Common myeloid progenitor, CD34-positive (primary cell): ENCODE measurements around the gene LIN7A.

Experiments used
- CTCF ChIA-PET: fragments of 350-600 bp; sonication (Branson Sonifier 250); formaldehyde crosslinking; loops from one replicate; lab custom pipeline; 2021; ENCODE audit warnings: antibody characterized with exemption; lab: Charles Lee
- POLR2A ChIA-PET: fragments of 350-600 bp; sonication (Branson Sonifier 250); formaldehyde crosslinking; loops from one replicate; lab custom pipeline; 2021; ENCODE audit warnings: antibody characterized with exemption; lab: Charles Lee
- DNase-seq, 3 donors: peaks; one replicate each; pipeline versions ENCODE4 v3.0.0 to v3.0.0-alpha.2; 2013
- H3K27ac ChIP-seq, 2 experiments: 1 replicate in 1 of 2; 2 replicates in 1 of 2; pipeline ENCODE4 v1.7.0; 2013; ENCODE audit warnings: inconsistent platforms in 2 of 2, low read length in 2 of 2, mild to moderate bottlenecking in 2 of 2, low read depth in 1 of 2, moderate library complexity in 1 of 2; ENCODE audit not compliant: severe bottlenecking in 2 of 2, insufficient read depth in 1 of 2, poor library complexity in 1 of 2
- H3K27me3 ChIP-seq, 5 experiments: replicated peaks in 2 of 5; 1 replicate in 3 of 5; 2 replicates in 2 of 5; pipeline versions ENCODE4 v1.6.1 to v1.7.0; 2013; ENCODE audit warnings: low read length in 4 of 5, mild to moderate bottlenecking in 2 of 5, moderate library complexity in 2 of 5, inconsistent platforms in 1 of 5; ENCODE audit not compliant: insufficient read depth in 5 of 5, control insufficient read depth in 4 of 5
- H3K36me3 ChIP-seq, 4 experiments: 1 replicate in 2 of 4; 2 replicates in 2 of 4; pipeline versions ENCODE4 v1.6.1 to v1.7.0; 2013; ENCODE audit warnings: low read length in 3 of 4, control low read depth in 1 of 4, mild to moderate bottlenecking in 1 of 4; ENCODE audit not compliant: control insufficient read depth in 4 of 4, insufficient read depth in 4 of 4
- H3K4me1 ChIP-seq, 4 experiments: 1 replicate in 3 of 4; 2 replicates in 1 of 4; pipeline versions ENCODE4 v1.6.1 to v1.7.1; 2013; ENCODE audit warnings: low read length in 3 of 4, mild to moderate bottlenecking in 3 of 4, control low read depth in 1 of 4, inconsistent platforms in 1 of 4, moderate library complexity in 1 of 4; ENCODE audit not compliant: control insufficient read depth in 4 of 4, insufficient read depth in 4 of 4; ENCODE audit errors: control extremely low read depth in 1 of 4
- H3K4me3 ChIP-seq, 7 experiments: 1 replicate in 4 of 7; 2 replicates in 3 of 7; pipeline versions ENCODE4 v1.5.1 to v1.7.0; 2013; ENCODE audit warnings: mild to moderate bottlenecking in 7 of 7, low read length in 6 of 7, moderate library complexity in 6 of 7, inconsistent platforms in 2 of 7, low read depth in 2 of 7, control low read depth in 1 of 7; ENCODE audit not compliant: insufficient read depth in 4 of 7, control insufficient read depth in 1 of 7; ENCODE audit errors: extremely low read depth in 1 of 7
- H3K9me3 ChIP-seq, 5 experiments: 1 replicate in 4 of 5; 2 replicates in 1 of 5; pipeline versions ENCODE4 v1.6.1 to v1.7.1; 2013; ENCODE audit warnings: low read length in 4 of 5, mild to moderate bottlenecking in 2 of 5, inconsistent platforms in 1 of 5, low read depth in 1 of 5, moderate library complexity in 1 of 5; ENCODE audit not compliant: control insufficient read depth in 4 of 5, insufficient read depth in 2 of 5; ENCODE audit errors: control extremely low read depth in 1 of 5
- WGBS: methylation state at CpG from one replicate; pipeline ENCODE4 v1.1.5; 2013; ENCODE audit not compliant: insufficient coverage; 5-methylcytosine and 5-hydroxymethylcytosine counted together

LIN7A gene

DNA sequence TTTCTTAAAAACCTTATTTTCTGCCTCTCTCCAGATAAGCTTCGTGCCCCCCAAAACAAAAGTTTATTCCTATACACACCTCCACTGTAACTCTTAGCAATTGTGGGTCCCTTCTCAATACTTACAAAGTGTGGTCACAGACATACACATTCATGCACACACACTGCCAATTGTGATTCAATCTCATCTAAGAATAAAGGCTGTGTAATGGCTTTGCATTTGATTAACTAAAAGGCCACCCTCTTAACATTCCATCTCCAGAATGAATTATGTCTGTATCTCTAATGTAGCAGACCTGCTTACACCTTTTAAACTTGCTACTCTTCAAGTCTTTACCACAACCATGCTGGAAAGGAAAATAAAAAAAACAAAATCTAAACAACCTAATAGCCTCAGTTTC is 171.5 kb downstream of the LIN7A start:
- POLR2A ChIA-PET: no interaction called here
- CTCF ChIA-PET: no interaction called here
- 100% methylated on average over 1 of the region's 1 CpG for WGBS

DNA sequence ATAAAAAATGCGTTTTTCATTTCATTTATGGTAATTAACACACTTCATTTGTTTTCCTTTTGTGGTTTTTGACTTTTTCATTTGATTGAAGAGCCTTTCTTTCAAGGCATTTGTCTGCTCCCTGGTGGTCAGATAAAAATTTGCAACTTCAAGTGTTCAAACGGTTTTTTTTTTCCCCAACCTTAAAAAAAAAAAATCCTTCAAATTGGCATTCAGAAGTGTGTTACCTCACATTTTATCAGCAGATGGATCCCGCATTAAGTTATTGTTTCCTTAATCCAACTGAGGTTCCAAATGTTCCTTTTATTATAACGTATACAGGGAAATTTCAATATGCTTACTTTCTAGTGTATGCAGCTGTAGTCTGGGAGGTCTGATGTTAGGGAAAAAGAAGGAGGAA is 173.9 kb downstream of the LIN7A start:
- ChIA-PET POLR2A (no interaction called here), CTCF (interaction anchor here (0.9 to 1.1 kb wide), 3 partner anchors 183 to 1209 kb away, joined by 3 to 4 read pairs (median 3); no protein-coding TSS in a partner anchor)
- Histone ChIP-seq H3K4me1 (no peaks in the 10 kb centered on the region), H3K4me3 (no peak overlapping the region), H3K27me3 (peaks cover 0 to 3% (median 0%) of the 10 kb centered on the region in 5 experiments), H3K9me3 (no peaks in the 10 kb centered on the region), H3K27ac (no peak overlapping the region), H3K36me3 (no peaks in the 10 kb centered on the region)
- peak; percentile 53 to 75 (median 72) for DNase-seq
- WGBS: 0% methylated on average over 1 of the region's 4 CpGs

More for the DNA sequence above, 171.5 kb downstream of the LIN7A start:
- no peak overlapping the region for H3K27ac ChIP-seq
- no peaks in the 10 kb centered on the region for H3K36me3 ChIP-seq
- DNase-seq: no peak
- peaks cover 0 to 3% (median 0%) of the 10 kb centered on the region in 5 experiments for H3K27me3 ChIP-seq
- no peak overlapping the region for H3K4me3 ChIP-seq
- H3K4me1 ChIP-seq: no peaks in the 10 kb centered on the region
- no peaks in the 10 kb centered on the region for H3K9me3 ChIP-seq

DNA sequence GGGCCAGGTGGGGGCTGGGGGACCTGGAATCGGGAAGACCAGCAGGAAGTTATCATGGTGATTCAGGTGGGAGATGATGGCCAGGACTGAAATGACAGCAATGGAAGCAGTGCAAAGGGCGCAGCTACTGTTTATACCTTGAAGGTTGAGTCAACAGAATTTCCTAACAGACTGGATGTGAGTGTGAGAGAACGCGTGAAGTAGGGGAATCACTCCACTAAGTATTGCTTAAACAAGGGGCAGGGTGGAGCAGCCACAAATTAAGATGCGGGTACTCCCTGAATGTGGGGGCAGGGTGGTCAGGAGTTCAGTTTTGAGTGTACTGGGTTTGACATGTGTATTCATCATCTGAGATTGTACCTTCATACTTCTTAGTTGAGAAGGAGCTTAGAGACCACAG is 175.9 kb downstream of the LIN7A start:
- 98% methylated on average over 5 of the region's 5 CpGs for WGBS
- no peak for DNase-seq
- POLR2A ChIA-PET: no interaction called here

DNA sequence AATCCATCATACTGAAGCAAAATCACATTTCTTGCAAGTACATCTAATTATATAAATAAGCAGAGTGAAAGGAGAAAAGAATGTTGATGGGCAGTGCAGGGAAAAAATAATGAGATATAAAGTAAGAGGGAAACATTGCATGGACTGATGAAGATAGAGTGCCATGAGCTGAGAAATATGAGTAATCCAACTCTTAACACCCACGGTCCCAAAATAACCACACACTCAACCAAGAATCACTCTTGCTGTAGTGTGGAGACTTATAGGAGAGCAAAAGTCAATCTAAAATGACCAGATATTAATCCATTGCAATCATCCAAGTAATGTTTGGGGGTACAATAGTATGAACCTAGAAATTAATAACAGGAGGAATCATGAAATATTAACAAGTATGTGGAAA is 180.9 kb downstream of the LIN7A start:
- CTCF ChIA-PET: no interaction called here
- no peak for DNase-seq

More for the DNA sequence above, 175.9 kb downstream of the LIN7A start:
- H3K27ac ChIP-seq: no peak overlapping the region
- CTCF ChIA-PET: interaction anchor here (0.9 kb wide), 1 partner anchor 179 kb away, joined by 3 read pairs; no protein-coding TSS in a partner anchor
- H3K9me3 ChIP-seq: no peaks in the 10 kb centered on the region
- H3K4me3 ChIP-seq: no peak overlapping the region
- H3K27me3 ChIP-seq: peaks cover 0 to 3% (median 0%) of the 10 kb centered on the region in 5 experiments
- H3K4me1 ChIP-seq: no peaks in the 10 kb centered on the region
- no peaks in the 10 kb centered on the region for H3K36me3 ChIP-seq

DNA sequence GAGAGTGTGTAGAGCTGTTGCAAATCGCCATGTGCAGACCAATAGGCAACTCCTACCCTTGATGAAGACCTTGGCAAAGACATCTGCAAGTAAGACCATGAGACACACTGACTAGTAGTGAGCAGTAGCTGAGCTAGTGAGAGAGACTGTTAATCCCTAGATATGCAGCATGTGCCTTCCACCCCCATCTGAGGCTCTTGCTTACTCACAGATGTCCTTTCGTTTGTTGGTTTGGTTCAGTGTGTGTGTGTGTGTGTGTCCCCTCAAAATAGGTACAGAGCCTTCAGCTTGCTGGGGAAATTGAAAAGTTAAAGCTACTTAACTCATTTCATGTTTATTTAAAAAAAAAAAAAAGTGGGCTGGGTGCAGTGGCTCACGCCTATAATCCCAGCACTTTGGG is 183.5 kb downstream of the LIN7A start:
- H3K36me3 ChIP-seq: no peaks in the 10 kb centered on the region
- no peaks in the 10 kb centered on the region for H3K9me3 ChIP-seq
- no CpG with 5 or more reads among the region's 3 CpGs for WGBS
- DNase-seq: no peak
- CTCF ChIA-PET: no interaction called here
- H3K4me3 ChIP-seq: no peak overlapping the region
- POLR2A ChIA-PET: no interaction called here
- H3K27ac ChIP-seq: no peak overlapping the region
- no peaks in the 10 kb centered on the region for H3K27me3 ChIP-seq
- no peaks in the 10 kb centered on the region for H3K4me1 ChIP-seq

More for the DNA sequence above, 180.9 kb downstream of the LIN7A start:
- H3K36me3 ChIP-seq: no peaks in the 10 kb centered on the region
- no peaks in the 10 kb centered on the region for H3K9me3 ChIP-seq
- no CpG with 5 or more reads among the region's 1 CpG for WGBS
- H3K4me3 ChIP-seq: no peak overlapping the region
- peaks cover 0 to 3% (median 0%) of the 10 kb centered on the region in 5 experiments for H3K27me3 ChIP-seq
- POLR2A ChIA-PET: no interaction called here
- H3K27ac ChIP-seq: no peak overlapping the region
- no peaks in the 10 kb centered on the region for H3K4me1 ChIP-seq

DNA sequence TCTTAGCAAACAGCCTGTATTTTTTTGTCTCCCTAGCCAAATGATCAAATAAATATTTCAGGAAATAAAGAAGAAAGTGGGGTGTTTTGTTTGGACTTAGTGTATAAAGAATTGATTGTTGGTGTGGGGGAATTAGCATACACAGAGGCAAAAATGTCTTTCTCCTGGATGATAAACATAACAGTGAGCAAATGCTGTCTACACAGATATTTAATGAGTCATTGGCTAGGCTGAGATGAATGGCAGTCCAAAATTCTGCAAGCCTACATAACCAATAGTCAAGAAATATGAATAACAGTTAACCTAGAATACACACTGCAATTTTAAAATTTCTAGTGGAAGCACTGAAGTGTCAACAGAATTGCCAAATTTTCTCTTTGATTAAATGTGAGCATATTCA is 185.3 kb downstream of the LIN7A start:
- Histone ChIP-seq H3K4me3 (no peak overlapping the region), H3K9me3 (no peaks in the 10 kb centered on the region), H3K27me3 (no peaks in the 10 kb centered on the region), H3K27ac (no peak overlapping the region), H3K4me1 (no peaks in the 10 kb centered on the region), H3K36me3 (no peaks in the 10 kb centered on the region)
- no peak for DNase-seq
- CTCF ChIA-PET: no interaction called here
- POLR2A ChIA-PET: no interaction called here

DNA sequence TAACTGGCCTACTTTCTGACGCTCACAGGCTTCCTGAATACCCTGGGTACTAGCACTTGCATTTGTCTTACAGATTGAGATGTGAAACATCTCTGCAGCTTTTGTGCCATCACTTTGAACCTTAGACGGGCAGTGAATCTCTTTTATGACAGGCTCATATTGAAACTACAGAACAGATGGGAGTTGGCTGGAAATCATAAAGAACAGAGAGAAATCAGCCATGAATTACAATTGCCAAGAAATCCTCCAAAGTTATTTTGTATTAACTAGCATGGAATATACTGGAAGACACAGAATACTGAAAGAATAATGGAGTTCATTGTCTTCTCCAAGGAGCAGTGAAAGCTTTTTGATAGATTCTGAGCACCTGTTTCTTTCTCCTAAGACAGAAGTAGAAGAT is 188.3 kb downstream of the LIN7A start:
- ChIA-PET CTCF (no interaction called here), POLR2A (no interaction called here)
- WGBS: 77% methylated on average over 2 of the region's 2 CpGs
- no peaks in the 10 kb centered on the region for H3K9me3 ChIP-seq
- peaks cover 0 to 6% (median 0%) of the 10 kb centered on the region in 5 experiments for H3K27me3 ChIP-seq
- DNase-seq: no peak
- no peak overlapping the region for H3K27ac ChIP-seq
- H3K4me3 ChIP-seq: no peak overlapping the region
- no peaks in the 10 kb centered on the region for H3K4me1 ChIP-seq
- no peaks in the 10 kb centered on the region for H3K36me3 ChIP-seq
